GM21529 (cell line): Measurements from ENCODE around the gene DOCK7.
"Not testable (repeated sequence)": the region's sequence is repeated elsewhere in the genome, so short reads cannot be mapped to it uniquely, and the experiment has no call there.

ENCODE experiments used
- ATAC-seq: cut with Tn5 transposase; IDR thresholded peaks from one replicate; pipeline ENCODE4 v1.9.1; 2021; ENCODE audit not compliant: unreplicated experiment

DOCK7 gene

GRCh38 chr1:62621907-62622306 is 66.3 kb downstream of the DOCK7 start:
- ATAC-seq = peak; percentile 97

- no peak for ATAC-seq
These were observed 74.3 kb downstream of the DOCK7 start for GRCh38 chr1:62613890-62614289.

GRCh38 chr1:62613325-62613727 is 74.9 kb downstream of the DOCK7 start:
- ATAC-seq = peak; percentile 92

- ATAC-seq = no peak
These were observed 75.4 kb downstream of the DOCK7 start for GRCh38 chr1:62612770-62613169.

- not testable (repeated sequence) for ATAC-seq
These were observed 77.6 kb downstream of the DOCK7 start for GRCh38 chr1:62610588-62610987.

GRCh38 chr1:62608905-62609304 is 79.3 kb downstream of the DOCK7 start:
- ATAC-seq = no peak

GRCh38 chr1:62601457-62601856 is 86.7 kb downstream of the DOCK7 start:
- no peak for ATAC-seq

GRCh38 chr1:62599044-62599443 is 89.1 kb downstream of the DOCK7 start:
- no peak for ATAC-seq

- no peak for ATAC-seq
These were observed 90.9 kb downstream of the DOCK7 start, which contains the start of gene ANGPTL3 for GRCh38 chr1:62597281-62597680. Gene ANGPTL3, plus strand, starts transcription at chr1:62597520. Its CDS starts 47 bp downstream, at chr1:62597567.

GRCh38 chr1:62595647-62596046 is 92.5 kb downstream of the DOCK7 start:
- ATAC-seq = no peak

- no peak for ATAC-seq
These were observed 94.3 kb downstream of the DOCK7 start for GRCh38 chr1:62593825-62594394.

GRCh38 chr1:62590970-62591368 is 97.2 kb downstream of the DOCK7 start:
- ATAC-seq = no peak

GRCh38 chr1:62590255-62590969 is 97.8 kb downstream of the DOCK7 start:
- no peak for ATAC-seq

GRCh38 chr1:62589321-62589720 is 98.9 kb downstream of the DOCK7 start:
- ATAC-seq = no peak

- ATAC-seq = no peak
These were observed 100.2 kb downstream of the DOCK7 start for GRCh38 chr1:62588000-62588399.

GRCh38 chr1:62585469-62586155 is 102.6 kb downstream of the DOCK7 start:
- no peak for ATAC-seq

- ATAC-seq = no peak
These were observed 114.5 kb downstream of the DOCK7 start for GRCh38 chr1:62573675-62574074.

GRCh38 chr1:62572476-62572875 is 115.7 kb downstream of the DOCK7 start:
- no peak for ATAC-seq

- not testable (repeated sequence) for ATAC-seq
These were observed 116.7 kb downstream of the DOCK7 start for GRCh38 chr1:62571517-62571916.

GRCh38 chr1:62567926-62568325 is 120.3 kb downstream of the DOCK7 start:
- ATAC-seq = not testable (repeated sequence)

- ATAC-seq = not testable (repeated sequence)
These were observed 121.0 kb downstream of the DOCK7 start for GRCh38 chr1:62567182-62567581.

GRCh38 chr1:62561306-62561705 is 126.9 kb downstream of the DOCK7 start:
- ATAC-seq = no peak
